B cell (primary cell): ENCODE measurements around the gene HNRNPU.

Experiments
- CTCF ChIP-seq: fragments of 200-600 bp; IDR thresholded peaks from one replicate; pipeline ENCODE4 v1.8.0; 2022; ENCODE audit warnings: antibody characterized with exemption, mild to moderate bottlenecking
- EZH2 ChIP-seq: IDR thresholded peaks from 2 replicates; pipeline ENCODE4 v1.6.1; 2012; ENCODE audit warnings: borderline replicate concordance, low read depth, mild to moderate bottlenecking, moderate library complexity, low read length; ENCODE audit not compliant: insufficient read depth, poor library complexity, severe bottlenecking

DNA sequence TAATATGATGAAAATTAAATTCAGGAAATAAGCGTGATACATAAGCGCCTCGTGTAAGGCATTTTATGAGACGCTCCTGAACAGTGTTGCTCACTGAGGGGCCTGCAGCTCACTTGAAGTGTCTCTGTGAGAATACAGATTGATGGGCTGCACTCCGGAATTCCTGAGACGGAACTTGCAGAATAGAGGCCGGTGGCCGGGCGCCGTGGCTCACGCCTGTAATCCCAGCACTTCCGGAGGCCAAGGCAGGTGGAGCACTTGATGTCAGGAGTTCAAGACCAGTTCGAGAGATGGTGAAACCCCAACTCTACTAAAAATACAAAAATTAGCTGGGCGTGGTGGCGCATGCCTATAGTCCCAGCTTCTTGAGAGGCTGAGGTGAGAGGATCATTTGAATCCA lies 49.5 kb upstream of the HNRNPU start:
- TF ChIP-seq CTCF (no peak), EZH2 (no peak)
